GM18498 (cell line): ENCODE measurements around the gene LRRC7.
"Not testable (repeated sequence)": the region's sequence is repeated elsewhere in the genome, so short reads cannot be mapped to it uniquely, and the experiment has no call there.

Experiments
- ATAC-seq: cut with Tn5 transposase; IDR thresholded peaks from one replicate; pipeline ENCODE4 v1.9.1; 2021; ENCODE audit warnings: mild to moderate bottlenecking, moderate library complexity; ENCODE audit not compliant: unreplicated experiment

Gene LRRC7

DNA sequence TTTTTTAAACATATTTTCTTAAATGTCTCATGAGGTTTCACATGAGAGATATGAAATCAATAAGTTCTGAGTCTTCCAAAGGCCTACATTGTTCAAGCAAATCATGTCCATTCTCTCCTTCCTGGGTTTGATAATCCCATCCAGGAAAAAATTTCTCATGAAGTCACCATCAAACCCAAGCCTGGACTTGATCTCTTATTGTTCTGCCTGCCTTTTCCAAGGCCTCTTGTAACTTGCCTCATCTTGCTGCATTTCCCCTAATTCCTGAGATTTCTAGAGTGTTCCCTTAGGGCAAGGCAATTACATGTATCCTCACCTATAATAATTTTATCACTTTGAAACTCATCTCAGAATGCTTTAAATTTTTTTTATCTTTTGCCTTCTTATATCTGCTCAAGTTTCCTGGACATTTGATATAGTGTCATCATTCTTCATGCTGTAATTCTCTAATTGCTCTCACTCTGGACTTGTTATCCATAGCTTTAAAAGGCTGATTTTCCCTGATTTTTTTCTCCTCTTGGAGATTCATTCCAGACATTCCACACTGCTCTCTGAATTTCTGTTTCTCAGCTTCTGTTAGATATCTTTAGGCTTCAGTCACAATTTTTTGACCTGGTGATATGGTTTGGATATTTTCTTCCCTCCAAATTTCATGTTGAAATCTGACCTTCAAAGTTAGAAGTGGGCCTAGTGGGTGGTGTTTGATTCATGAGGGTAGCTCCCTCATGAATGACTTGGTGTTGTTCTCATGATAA, 126.4 kb downstream of the LRRC7 start:
- no peak for ATAC-seq

- ATAC-seq: no peak
Measured at GRCh38 chr1:69697340-69697739, 129.6 kb downstream of the LRRC7 start.

GRCh38 chr1:69700770-69701169, 133.0 kb downstream of the LRRC7 start:
- ATAC-seq: no peak

GRCh38 chr1:69702085-69702484, 134.4 kb downstream of the LRRC7 start:
- no peak for ATAC-seq

DNA sequence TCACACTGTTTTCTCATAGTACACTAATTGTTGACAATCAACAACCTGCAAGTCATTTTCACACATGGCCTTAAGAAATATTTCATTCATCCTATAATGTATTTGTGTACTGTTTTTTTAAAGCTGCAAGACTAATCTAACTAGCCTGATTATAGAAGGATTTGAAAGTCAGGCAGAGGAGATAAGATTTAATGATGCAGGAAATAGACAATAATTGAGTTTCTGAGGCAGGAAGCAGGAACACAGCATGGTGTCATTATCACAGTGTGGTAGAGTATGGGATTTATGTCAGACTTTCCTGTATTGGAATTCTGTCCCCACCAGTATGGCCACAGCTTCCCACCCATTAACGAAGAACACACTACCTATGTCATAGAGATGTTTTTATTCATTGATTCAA, 138.8 kb downstream of the LRRC7 start:
- no peak for ATAC-seq

GRCh38 chr1:69707103-69707502, 139.4 kb downstream of the LRRC7 start:
- no peak for ATAC-seq

- no peak for ATAC-seq
Measured at GRCh38 chr1:69710484-69711189, 142.9 kb downstream of the LRRC7 start.

DNA sequence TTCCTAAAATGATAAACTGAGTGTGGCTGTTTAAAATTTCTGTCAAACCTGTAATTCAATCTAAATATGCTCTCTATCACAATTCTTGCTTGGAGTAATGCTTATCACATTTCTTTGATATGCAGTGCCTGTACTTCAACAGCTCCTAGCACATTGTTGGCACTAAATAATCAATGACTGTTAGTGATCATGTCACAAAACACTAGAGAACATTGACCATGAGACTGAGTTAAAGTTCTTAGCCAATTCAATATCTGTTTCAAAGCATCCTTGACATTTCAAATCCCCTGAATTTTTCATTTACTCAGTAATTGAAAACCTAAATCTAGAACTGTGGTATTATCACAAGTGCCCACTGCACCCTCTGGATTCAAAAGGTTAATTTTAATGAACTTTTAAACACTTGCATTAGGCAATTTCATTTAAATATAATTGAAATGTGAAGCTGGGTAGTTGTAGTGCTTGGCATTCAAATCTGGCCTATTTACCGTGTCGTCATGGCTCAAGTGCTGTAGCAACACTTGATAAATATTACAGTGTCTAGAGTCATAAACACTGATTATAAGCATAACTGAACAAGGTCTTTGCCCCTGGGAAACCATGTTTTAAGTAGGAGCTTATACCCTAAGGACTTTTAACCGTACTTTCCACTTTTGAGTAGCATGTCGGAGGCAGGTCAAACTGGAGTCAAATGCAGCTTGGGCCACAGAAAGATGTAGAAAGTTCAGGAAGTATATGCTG, 143.6 kb downstream of the LRRC7 start:
- no peak for ATAC-seq

DNA sequence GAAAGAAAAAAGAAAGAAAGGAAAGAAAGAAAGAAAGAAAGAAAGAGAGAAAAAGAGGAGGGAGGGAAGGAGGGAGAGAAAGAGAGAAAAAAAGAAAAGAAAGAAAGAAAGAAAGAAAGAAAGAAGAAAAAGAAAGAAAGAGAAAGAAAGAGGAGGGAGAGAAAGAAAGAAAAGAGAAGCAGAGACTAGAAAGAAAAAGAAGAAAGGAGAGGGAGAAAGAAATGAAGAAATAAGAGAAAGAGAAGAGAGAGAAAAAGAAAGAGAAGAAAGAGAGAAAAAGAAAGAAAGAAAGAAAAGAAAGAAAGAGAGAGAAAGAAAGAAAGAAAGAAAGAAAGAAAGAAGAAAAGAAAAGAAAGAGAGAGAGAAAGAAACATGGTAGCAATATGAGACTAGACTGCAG, 150.1 kb downstream of the LRRC7 start:
- not testable (repeated sequence) for ATAC-seq

DNA sequence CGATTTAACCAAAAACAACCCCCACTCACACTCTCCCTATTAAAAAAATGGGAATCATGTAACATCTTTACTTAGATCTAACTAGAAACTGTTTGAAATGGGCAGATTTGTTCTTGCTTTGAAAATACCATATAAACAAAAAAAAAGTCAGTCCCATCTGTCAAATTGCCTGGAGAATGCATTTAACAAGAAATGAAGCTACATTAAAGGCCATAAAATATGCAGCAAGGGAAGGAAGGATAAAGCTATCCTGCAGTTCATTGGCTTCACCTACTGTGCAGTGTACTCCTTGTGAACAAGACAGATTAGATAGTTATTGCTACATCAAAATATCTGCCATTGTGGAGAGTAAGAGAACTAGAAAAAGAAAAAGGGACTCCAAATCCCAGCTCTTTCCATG, 160.5 kb downstream of the LRRC7 start:
- no peak for ATAC-seq

DNA sequence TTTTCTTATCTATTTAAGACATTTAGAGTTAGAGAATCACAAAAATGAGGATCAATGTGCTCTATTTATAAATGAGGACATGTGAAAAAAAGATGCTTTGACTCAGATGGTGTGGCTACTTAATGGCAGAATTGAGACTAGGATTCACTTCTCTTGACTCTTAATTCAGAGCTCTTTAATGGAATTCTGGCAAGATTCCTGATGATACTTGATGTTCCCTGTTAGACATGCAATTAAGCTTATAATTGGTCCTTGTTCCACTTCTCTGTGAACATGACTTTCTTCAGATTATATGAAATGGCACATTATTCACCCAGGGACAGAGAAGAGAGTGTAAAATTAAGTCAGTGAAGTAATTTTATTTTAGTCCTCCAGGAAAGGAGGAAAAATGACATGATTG, 165.3 kb downstream of the LRRC7 start:
- ATAC-seq: no peak

DNA sequence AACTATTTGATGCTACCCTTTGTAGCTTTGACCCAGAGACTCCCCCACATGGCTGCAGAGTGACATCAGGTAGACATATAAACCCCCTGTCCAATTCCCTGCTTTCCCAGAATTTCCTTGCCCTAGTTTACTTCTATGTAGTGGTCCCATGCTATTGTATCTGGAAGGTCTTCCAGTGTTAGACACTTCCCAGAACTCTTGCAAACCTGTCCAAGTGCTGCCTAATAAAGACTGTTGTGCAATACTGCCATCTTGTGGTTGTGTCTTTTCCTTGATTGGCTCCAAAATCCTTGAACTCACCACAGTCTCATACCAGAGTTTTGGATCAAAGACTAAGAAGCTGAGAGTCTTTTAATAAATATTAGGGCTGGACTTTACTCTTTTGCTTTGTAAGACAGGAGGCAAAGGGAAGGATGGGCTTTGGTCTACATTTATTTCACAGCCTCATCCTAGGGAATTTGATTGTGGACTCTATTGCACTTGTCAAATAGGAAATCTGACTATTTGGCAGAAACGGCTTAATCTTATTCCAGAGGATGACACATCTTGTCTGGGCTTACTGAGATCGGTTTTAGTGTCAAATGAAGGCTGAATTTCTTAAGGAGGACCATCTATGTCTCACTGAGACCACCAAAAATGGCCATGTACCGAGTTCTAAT, 169.9 kb downstream of the LRRC7 start:
- ATAC-seq: peak; percentile 77

- ATAC-seq: no peak
Measured at GRCh38 chr1:69738458-69739250, 170.9 kb downstream of the LRRC7 start.

DNA sequence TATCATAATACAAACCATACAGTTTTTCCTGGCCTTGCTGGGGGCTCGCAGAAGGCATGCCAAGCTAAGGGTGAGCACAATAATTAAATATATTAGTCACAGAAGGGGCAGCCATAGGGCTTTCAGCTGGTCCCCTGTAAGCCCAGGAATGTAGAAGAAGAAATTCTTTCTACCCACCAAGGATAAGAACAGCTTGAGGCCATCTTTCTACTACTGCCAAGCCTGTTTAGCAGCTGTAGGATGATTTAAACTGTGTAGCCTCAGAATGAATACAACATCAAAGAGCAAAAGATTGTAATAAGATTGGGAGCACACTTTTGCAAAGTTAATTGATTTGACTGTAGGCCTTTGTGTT, 171.5 kb downstream of the LRRC7 start:
- ATAC-seq: no peak

GRCh38 chr1:69743146-69743545, 175.4 kb downstream of the LRRC7 start:
- ATAC-seq: no peak

DNA sequence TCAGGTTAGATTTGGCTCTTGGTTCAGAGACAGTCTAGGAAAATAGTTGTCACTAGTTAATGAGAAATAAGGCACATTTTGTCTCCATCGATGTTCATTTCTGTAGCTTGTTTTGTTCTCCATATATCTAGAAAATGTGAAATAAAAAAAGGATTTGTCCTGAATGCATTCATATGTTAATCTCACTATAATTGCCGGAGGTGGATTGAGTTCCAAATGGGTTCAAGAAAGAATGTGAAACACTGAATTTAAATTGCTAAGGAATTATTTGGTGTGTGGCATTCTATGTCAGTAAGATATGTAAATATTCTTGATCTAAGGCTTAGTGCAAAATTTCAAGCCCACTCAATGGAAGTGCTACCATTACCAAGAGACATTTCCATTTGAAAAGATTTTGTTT, 176.7 kb downstream of the LRRC7 start:
- ATAC-seq: no peak

DNA sequence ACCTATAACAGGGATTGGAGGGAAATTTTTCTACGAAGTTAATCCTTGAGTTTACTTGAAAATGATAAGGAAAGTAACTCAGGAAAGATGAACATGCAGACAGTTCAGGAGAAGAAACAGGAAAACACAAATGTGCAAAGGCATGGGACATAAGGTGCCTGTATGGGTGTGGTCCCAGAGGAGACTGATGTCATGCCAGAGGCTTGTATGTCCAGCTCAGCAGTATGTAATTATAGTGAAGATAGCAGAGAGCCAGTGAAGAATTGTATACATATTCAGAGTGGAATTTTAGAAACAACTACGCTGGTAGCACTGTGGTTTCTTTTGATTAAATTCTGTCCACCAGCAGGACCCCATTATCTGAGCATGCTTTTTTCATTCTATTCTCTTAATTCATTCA, 179.5 kb downstream of the LRRC7 start:
- no peak for ATAC-seq

GRCh38 chr1:69750638-69751037, 182.9 kb downstream of the LRRC7 start:
- ATAC-seq: no peak

DNA sequence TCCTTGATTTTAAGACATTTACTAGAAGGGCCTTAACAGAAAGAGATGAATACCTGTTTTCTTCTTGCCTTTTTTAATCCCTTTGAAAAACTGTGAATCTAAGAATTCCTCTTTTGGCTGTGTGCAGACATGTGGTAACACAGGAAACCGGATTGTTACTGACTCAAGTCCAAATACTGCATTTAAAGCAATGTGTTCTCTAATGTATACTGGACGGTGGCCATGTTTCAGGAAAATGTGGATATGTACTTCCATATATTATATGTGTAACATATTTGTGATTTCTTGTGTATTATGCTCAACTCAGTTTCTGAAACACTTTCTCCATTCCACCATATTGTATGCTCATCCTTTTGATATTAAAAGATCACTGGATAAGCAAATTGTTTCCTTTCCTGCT, 185.1 kb downstream of the LRRC7 start:
- no peak for ATAC-seq

DNA sequence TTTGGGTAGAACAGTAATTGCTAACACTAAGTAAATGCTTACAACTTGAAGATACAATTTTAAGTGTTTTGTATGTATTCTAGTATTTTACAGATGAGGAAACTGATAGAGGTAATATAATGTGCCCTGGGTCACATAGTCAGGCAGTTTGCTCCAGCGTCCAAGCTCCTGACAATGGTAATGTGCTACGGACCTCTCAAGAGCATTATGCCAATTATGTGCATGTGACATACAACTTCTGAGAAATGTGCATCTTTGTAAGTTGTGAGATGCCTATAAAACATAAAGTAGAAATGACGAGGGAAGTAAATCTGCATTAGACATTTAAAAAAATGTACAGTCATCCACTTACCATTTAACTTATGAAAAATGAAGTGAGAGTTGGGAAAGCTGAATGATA, 186.8 kb downstream of the LRRC7 start:
- ATAC-seq: no peak

GRCh38 chr1:69755647-69756046, 187.9 kb downstream of the LRRC7 start:
- no peak for ATAC-seq
